ENCODE measurements around the gene FAM193B.

DNA sequence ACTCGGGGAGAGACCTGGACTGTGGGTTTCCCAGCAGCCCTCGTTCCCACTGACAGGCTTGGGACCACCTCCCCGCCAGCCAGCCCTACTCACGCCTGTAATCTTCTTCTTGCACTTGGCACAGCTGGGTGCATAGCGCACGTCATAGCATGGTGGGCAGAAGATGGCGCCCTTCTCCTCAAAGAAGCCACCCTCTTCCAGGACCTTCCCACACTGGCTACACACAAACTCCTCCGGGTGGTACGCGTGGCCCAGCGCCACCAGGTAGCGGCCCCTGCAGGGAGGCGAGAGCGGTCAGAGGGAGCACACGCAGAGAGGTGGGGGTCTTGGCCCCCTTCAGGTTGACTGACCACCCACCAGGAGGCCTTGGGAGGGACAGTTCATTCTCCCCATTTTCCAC is 66.4 kb downstream of the FAM193B start:
- TF ChIP-seq, protein P1, sequence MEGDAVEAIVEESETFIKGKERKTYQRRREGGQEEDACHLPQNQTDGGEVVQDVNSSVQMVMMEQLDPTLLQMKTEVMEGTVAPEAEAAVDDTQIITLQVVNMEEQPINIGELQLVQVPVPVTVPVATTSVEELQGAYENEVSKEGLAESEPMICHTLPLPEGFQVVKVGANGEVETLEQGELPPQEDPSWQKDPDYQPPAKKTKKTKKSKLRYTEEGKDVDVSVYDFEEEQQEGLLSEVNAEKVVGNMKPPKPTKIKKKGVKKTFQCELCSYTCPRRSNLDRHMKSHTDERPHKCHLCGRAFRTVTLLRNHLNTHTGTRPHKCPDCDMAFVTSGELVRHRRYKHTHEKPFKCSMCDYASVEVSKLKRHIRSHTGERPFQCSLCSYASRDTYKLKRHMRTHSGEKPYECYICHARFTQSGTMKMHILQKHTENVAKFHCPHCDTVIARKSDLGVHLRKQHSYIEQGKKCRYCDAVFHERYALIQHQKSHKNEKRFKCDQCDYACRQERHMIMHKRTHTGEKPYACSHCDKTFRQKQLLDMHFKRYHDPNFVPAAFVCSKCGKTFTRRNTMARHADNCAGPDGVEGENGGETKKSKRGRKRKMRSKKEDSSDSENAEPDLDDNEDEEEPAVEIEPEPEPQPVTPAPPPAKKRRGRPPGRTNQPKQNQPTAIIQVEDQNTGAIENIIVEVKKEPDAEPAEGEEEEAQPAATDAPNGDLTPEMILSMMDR (IDR thresholded peaks at IDR 0.05): no peak
- TF ChIP-seq POLR2AphosphoS5 (IDR thresholded peaks at IDR 0.05) (peak in 2 of 4 donors; percentile 34 to 44), POLR2A (IDR thresholded peaks at IDR 0.05) (no peak)

All from sigmoid colon (tissue), 4 donors.